Breast epithelium (tissue), 3 donors: ENCODE results near the gene DDX46.

Experiments
- CTCF ChIP-seq, 3 donors: fragments of 450-650 bp; IDR thresholded peaks; one replicate each; pipeline ENCODE4 v1.5.1; 2016 to 2017; ENCODE audit warnings: antibody characterized with exemption in 3 of 3, mild to moderate bottlenecking in 3 of 3, moderate library complexity in 3 of 3
- POLR2A ChIP-seq: fragments of 450-650 bp; IDR thresholded peaks from one replicate; pipeline ENCODE4 v1.6.1; 2016; ENCODE audit warnings: antibody characterized with exemption, mild to moderate bottlenecking, moderate library complexity
- POLR2AphosphoS5 ChIP-seq, 3 donors: sonication (generic); formaldehyde crosslinking; IDR thresholded peaks; one replicate each; pipeline ENCODE4 v1.6.1; 2017; ENCODE audit warnings: antibody characterized with exemption in 3 of 3

DNA sequence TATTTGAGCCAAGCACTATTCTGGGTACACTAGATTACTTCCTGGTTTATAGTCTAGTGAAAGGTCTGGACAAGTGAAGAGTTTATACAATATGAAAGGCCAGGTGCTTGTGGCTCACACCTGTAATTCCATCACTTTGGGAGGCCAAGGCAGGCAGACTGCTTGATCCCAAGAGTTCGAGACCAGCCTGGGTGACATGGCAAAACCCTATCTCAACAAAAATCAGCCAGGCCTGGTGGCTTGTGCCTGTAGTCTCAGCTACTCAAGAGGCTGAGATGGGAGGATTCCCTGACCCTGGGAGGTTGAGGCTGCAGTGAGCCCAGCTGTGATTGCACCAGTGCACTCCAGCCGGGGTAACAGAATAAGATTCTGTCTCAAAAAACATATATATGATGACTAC is 106.1 kb downstream of the DDX46 start:
- TF ChIP-seq CTCF (IDR thresholded peaks at IDR 0.05) (no peak), POLR2AphosphoS5 (IDR thresholded peaks at IDR 0.05) (no peak), POLR2A (no peak)
